Smooth muscle cell (in vitro differentiated cells): ENCODE measurements around the gene P4HB. TPM values are rescaled to one million over a fixed set of nuclear protein-coding genes. Genes with fewer than 3 reads are reported as not detected.
A peak's percentile ranks its signal among the peaks of the same experiment; 100 is the strongest.

Experiments used
- DNase-seq: peaks from one replicate; lab custom pipeline; 2025; ENCODE audit not compliant: unreplicated experiment; lab: John Stamatoyannopoulos, UW
- H2AFZ ChIP-seq: fragments of 200-600 bp; sonication (generic); 2 replicates; pipeline ENCODE4 v1.6.0; 2016; ENCODE audit warnings: antibody characterized with exemption, low read depth, mild to moderate bottlenecking
- H3F3A ChIP-seq: fragments of 200-600 bp; sonication (generic); 2 replicates; pipeline ENCODE4 v1.6.0; 2017; ENCODE audit warnings: antibody characterized with exemption, low read depth
- H3K27ac ChIP-seq: fragments of 200-600 bp; sonication (generic); 2 replicates; pipeline ENCODE4 v1.5.1; 2016; ENCODE audit warnings: low read depth, mild to moderate bottlenecking
- H3K27me3 ChIP-seq: fragments of 200-600 bp; sonication (generic); 2 replicates; pipeline ENCODE4 v1.6.1; 2016; ENCODE audit warnings: low read depth, mild to moderate bottlenecking
- H3K36me3 ChIP-seq: fragments of 200-600 bp; sonication (generic); 2 replicates; pipeline ENCODE4 v1.5.1; 2016; ENCODE audit warnings: low read depth
- H3K4me1 ChIP-seq: fragments of 200-600 bp; sonication (generic); 2 replicates; pipeline ENCODE4 v1.5.1; 2016; ENCODE audit warnings: low read depth
- H3K4me2 ChIP-seq: fragments of 200-600 bp; sonication (generic); 2 replicates; pipeline ENCODE4 v1.6.0; 2016; ENCODE audit warnings: mild to moderate bottlenecking
- H3K4me3 ChIP-seq: fragments of 200-600 bp; sonication (generic); 2 replicates; pipeline ENCODE4 v1.5.1; 2016; ENCODE audit warnings: mild to moderate bottlenecking
- H3K79me2 ChIP-seq: fragments of 200-600 bp; sonication (generic); 2 replicates; pipeline ENCODE4 v1.6.0; 2016; ENCODE audit warnings: low read depth, mild to moderate bottlenecking
- H3K9ac ChIP-seq: fragments of 200-600 bp; sonication (generic); 2 replicates; pipeline ENCODE4 v1.6.0; 2016; ENCODE audit warnings: low read depth
- H3K9me3 ChIP-seq: fragments of 200-600 bp; sonication (generic); replicated peaks from 2 replicates; pipeline ENCODE4 v1.5.1; 2016; ENCODE audit warnings: low read depth
- H4K20me1 ChIP-seq: fragments of 200-600 bp; sonication (generic); 2 replicates; pipeline ENCODE4 v1.6.0; 2016; ENCODE audit warnings: low read depth
- CTCF ChIP-seq: fragments of 200-600 bp; sonication (generic); IDR thresholded peaks from 2 replicates; pipeline ENCODE4 v1.5.1; 2017; ENCODE audit warnings: borderline replicate concordance, mild to moderate bottlenecking, antibody characterized with exemption; ENCODE audit not compliant: insufficient read depth, poor library complexity, severe bottlenecking
- WGBS: methylation state at CpG from one replicate; pipeline ENCODE4 v1.1.7; 2016; ENCODE audit warnings: low lambda C conversion rate; 5-methylcytosine and 5-hydroxymethylcytosine counted together
- polyA plus RNA-seq: library from polyadenylated mRNA; unstranded; fragments of >200 nt; fragmentation: Nextera tagmentation; extraction: Ambion mirVana; gene quantifications from 2 replicates; pipeline ENCODE4 v1.2.1, GENCODE V29; 2016
- total RNA-seq: library from RNA; depleted of rRNA; stranded (reverse); fragments of >200 nt; gene quantifications from 2 replicates; pipeline ENCODE4 v1.2.3, GENCODE V29; 2014

Gene P4HB
- total and polyA plus RNA-seq, 2 experiments from 2014 or later, result 1,526 to 1,593 TPM

DNA sequence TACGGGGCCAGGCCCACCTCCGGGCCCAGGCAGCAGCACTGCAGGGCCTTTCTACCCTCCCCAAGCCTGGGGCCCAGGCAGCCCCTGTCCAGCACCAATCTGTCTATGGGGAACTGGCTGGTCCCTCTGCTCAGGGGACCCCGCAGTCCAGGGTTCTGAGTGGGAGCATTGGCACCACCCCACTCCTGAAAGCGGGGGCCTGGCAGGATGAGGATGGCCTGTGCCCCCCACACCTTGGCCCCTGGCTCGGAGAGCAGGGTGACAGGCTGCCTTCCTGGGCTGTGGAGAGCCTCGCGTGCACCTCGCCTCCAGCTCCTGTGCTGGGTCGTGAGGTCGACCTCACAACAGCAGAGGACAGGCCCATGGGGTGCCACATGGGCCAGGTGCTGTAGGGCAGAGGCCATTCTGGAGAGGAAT is 43.1 kb upstream of the P4HB start:
- Histone ChIP-seq H3K9ac (no peak overlapping the region), H3K4me1 (peaks cover 3% of the 10 kb centered on the region), H3K9me3 (no peaks in the 10 kb centered on the region), H3K27me3 (no peaks in the 10 kb centered on the region), H4K20me1 (peaks cover 22% of the 10 kb centered on the region), H2AFZ (no peak overlapping the region), H3K4me2 (no peak overlapping the region), H3F3A (peaks cover 10% of the 10 kb centered on the region), H3K4me3 (no peak overlapping the region), H3K79me2 (no peaks in the 10 kb centered on the region), H3K27ac (no peak overlapping the region), H3K36me3 (no peaks in the 10 kb centered on the region)
- 95% methylated on average over 10 of the region's 10 CpGs for WGBS
- DNase-seq, result no peak
- TF ChIP-seq CTCF, result no peak

DNA sequence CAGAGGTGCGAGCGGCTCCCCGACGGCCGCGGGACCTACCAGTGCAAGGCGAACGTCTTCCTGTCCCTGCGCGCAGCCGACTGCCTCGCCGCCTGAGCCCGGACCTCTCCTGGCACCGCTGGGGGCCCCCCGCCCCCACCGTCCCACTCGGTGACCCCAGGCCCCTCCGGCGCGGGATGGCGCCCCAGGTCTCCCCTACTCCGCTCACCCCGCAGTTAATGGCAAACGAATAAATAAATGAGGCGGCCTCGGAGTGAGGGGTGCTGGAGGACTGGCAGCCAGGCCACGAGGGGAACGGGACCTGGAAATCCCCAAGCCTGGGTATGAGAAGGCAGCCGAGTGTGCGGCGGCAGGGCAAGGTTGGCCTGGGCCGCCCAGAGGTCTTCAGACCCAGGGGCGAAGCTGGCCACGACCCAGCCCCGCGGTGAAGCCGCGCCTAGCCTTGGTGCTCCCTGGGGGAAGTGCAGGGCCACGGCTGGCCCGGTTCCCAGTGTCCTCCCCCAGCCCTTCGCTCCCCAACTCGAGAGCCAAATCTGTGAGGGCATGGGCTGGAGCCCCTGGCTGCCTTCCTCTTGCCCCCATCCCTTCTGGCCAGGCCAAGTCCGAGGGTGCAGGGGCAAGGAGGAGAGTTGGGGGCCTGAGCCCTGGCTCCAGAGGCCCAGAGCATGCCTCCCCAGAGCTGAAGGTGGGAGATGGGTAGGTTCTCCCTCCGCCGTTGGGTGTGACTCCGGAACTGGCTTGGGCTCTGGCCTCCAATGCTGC is 42.5 kb upstream of the P4HB start:
- Histone ChIP-seq H2AFZ (no peak overlapping the region), H4K20me1 (peaks cover 28% of the 10 kb centered on the region), H3K27me3 (no peaks in the 10 kb centered on the region), H3K4me2 (peak overlapping the region; percentile 95), H3K4me1 (peaks cover 3% of the 10 kb centered on the region), H3K4me3 (peak overlapping the region; percentile 48), H3K79me2 (no peaks in the 10 kb centered on the region), H3K9ac (no peak overlapping the region), H3K36me3 (no peaks in the 10 kb centered on the region), H3K27ac (no peak overlapping the region), H3F3A (peaks cover 16% of the 10 kb centered on the region), H3K9me3 (no peaks in the 10 kb centered on the region)
- DNase-seq, result no peak
- TF ChIP-seq CTCF, result no peak
- WGBS, result 61% methylated on average over 33 of the region's 47 CpGs

DNA sequence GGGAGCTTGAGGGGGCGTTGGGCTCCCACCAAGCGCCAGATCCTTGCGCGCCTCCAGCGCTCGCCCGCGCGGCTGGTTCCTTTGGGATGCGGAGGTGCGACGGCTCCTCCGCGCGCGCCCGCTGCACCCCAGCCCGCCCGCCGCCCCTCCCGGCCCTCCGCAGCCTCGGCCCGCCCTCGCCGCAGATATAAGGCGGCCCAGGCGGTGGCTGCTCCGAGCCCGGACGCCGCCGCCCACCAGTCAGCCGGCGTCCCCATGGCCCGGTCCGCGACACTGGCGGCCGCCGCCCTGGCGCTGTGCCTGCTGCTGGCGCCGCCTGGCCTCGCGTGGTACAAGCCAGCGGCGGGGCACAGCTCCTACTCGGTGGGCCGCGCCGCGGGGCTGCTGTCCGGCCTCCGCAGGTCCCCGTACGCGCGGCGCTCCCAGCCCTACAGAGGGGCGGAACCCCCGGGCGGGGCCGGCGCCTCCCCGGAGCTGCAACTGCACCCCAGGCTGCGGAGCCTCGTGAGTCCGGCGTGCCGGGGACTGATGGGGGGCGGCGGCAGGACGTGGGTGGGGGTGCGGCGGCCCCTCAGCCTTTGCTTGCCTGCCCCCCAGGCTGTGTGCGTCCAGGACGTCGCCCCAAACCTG is 41.8 kb upstream of the P4HB start, which contains the start of gene NPB:
TSS of gene NPB (plus strand) at position 216 of the 630 bp plus-strand sequence. CDS start at position 256, 40 bp downstream.
- Histone ChIP-seq H3K27ac (no peak within 1 kb of the TSS), H2AFZ (no peak within 1 kb of the TSS), H3K4me2 (peak within 1 kb of the TSS; percentile 95), H3K27me3 (no peaks in the 10 kb centered on the region), H3K4me3 (peak within 1 kb of the TSS; percentile 48), H3K9ac (no peak within 1 kb of the TSS), H4K20me1 (peaks cover 28% of the 10 kb centered on the region), H3K9me3 (no peaks in the 10 kb centered on the region), H3K4me1 (peaks cover 3% of the 10 kb centered on the region), H3K79me2 (no peaks in the 10 kb centered on the region), H3K36me3 (no peaks in the 10 kb centered on the region), H3F3A (peaks cover 23% of the 10 kb centered on the region)
- DNase-seq, result no peak
- TF ChIP-seq CTCF, result no peak
- WGBS, result 4% methylated on average over 38 of the region's 79 CpGs
